ENCODE results near the gene SEMA6D. TPM values are rescaled to one million over a fixed set of nuclear protein-coding genes. Genes with fewer than 3 reads are reported as not detected.
"Not testable (repeated sequence)": the region's sequence is repeated elsewhere in the genome, so short reads cannot be mapped to it uniquely, and the experiment has no call there.

Gene SEMA6D
- total RNA-seq, 1 donor: 8.0 TPM

DNA sequence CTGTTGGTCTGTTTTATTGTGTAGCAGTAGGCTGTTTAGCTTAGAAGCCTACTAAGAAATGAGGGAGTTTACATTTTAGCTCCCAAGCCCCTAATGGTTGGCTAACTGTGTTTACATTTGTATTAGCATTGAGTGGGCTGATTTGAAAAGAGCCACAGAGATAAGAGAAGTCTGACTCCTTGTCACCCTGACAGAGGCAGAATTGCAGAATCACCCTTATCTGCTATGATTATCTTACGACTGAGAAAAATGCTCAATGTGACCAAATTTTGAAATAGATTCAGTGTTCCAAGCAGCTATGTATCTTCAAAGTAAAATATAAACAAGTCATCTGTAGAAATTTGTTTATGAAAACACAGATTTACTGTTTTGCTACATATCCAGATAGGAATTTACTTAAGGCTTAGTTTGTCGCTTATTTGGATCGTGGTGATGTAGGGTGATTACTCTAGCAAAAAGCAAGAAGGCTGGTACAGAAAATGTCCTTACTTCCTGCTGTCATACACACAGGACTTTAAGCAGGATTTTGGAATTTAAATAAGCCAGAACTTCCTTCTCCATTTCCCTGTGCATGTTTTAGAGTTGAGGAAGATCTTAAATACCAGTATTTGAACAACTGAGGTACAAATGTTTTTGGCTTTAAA lies 19.0 kb downstream of the SEMA6D start:
- H3K4me2 ChIP-seq (ENCODE audit: insufficient read depth, low read length): no peak overlapping the region
- H3K9me3 ChIP-seq (ENCODE audit: low read depth, low read length): no peaks in the 10 kb centered on the region

DNA sequence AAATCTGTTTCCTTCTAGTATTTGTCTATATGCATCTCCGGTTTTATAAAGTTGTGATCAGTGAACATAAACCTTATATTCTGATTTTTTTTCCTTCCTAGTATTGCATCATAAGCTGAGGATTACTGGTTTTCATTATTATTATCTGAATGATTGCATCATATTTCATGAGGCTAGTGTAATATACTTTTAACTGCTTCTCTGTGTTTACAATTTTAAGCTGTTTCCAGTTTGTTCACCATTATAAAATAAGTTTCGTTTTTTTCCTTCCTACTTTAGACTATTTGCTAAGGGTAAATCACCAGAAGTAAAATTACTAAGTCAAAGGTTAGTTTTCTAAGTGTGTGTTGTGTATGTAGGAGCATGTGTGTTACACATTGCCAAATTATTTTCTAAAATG lies 20.2 kb downstream of the SEMA6D start:
- DNase-seq (ENCODE audit: insufficient read length, low spot score, missing footprints): no peak
- H3K4me2 ChIP-seq (ENCODE audit: insufficient read depth, low read length): no peak overlapping the region
- no peak overlapping the region for H2AFZ ChIP-seq (ENCODE audit: low read length)
- no peaks in the 10 kb centered on the region for H3K36me3 ChIP-seq (ENCODE audit: insufficient read depth, low read length)
- no peaks in the 10 kb centered on the region for H3K9me3 ChIP-seq (ENCODE audit: low read depth, low read length)
- TF ChIP-seq, protein P1, sequence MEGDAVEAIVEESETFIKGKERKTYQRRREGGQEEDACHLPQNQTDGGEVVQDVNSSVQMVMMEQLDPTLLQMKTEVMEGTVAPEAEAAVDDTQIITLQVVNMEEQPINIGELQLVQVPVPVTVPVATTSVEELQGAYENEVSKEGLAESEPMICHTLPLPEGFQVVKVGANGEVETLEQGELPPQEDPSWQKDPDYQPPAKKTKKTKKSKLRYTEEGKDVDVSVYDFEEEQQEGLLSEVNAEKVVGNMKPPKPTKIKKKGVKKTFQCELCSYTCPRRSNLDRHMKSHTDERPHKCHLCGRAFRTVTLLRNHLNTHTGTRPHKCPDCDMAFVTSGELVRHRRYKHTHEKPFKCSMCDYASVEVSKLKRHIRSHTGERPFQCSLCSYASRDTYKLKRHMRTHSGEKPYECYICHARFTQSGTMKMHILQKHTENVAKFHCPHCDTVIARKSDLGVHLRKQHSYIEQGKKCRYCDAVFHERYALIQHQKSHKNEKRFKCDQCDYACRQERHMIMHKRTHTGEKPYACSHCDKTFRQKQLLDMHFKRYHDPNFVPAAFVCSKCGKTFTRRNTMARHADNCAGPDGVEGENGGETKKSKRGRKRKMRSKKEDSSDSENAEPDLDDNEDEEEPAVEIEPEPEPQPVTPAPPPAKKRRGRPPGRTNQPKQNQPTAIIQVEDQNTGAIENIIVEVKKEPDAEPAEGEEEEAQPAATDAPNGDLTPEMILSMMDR (IDR thresholded peaks at IDR 0.05; ENCODE audit: extremely low read depth, low read depth, low read length): no peak
- H3K79me2 ChIP-seq (ENCODE audit: insufficient read depth, low read length): no peaks in the 10 kb centered on the region
- no peak overlapping the region for H3K27ac ChIP-seq (ENCODE audit: low read depth, low read length)
- H3K27me3 ChIP-seq (ENCODE audit: insufficient read depth, low read length): no peaks in the 10 kb centered on the region
- H3K4me1 ChIP-seq (ENCODE audit: insufficient read depth, low read length): no peaks in the 10 kb centered on the region
- no peak overlapping the region for H3K4me3 ChIP-seq (ENCODE audit: insufficient read depth, low read length)
- H4K20me1 ChIP-seq (ENCODE audit: insufficient read depth, low read length): no peaks in the 10 kb centered on the region

More for the DNA sequence above, 19.0 kb downstream of the SEMA6D start:
- H3K27ac ChIP-seq (ENCODE audit: low read depth, low read length): no peak overlapping the region
- TF ChIP-seq, protein P1 (IDR thresholded peaks at IDR 0.05; ENCODE audit: extremely low read depth, low read depth, low read length): no peak
- no peaks in the 10 kb centered on the region for H3K79me2 ChIP-seq (ENCODE audit: insufficient read depth, low read length)
- H3K27me3 ChIP-seq (ENCODE audit: insufficient read depth, low read length): no peaks in the 10 kb centered on the region
- H2AFZ ChIP-seq (ENCODE audit: low read length): no peak overlapping the region
- H3K4me1 ChIP-seq (ENCODE audit: insufficient read depth, low read length): no peaks in the 10 kb centered on the region
- H3K4me3 ChIP-seq (ENCODE audit: insufficient read depth, low read length): no peak overlapping the region
- H3K36me3 ChIP-seq (ENCODE audit: insufficient read depth, low read length): no peaks in the 10 kb centered on the region
- no peaks in the 10 kb centered on the region for H4K20me1 ChIP-seq (ENCODE audit: insufficient read depth, low read length)
- DNase-seq (ENCODE audit: insufficient read length, low spot score, missing footprints): no peak

DNA sequence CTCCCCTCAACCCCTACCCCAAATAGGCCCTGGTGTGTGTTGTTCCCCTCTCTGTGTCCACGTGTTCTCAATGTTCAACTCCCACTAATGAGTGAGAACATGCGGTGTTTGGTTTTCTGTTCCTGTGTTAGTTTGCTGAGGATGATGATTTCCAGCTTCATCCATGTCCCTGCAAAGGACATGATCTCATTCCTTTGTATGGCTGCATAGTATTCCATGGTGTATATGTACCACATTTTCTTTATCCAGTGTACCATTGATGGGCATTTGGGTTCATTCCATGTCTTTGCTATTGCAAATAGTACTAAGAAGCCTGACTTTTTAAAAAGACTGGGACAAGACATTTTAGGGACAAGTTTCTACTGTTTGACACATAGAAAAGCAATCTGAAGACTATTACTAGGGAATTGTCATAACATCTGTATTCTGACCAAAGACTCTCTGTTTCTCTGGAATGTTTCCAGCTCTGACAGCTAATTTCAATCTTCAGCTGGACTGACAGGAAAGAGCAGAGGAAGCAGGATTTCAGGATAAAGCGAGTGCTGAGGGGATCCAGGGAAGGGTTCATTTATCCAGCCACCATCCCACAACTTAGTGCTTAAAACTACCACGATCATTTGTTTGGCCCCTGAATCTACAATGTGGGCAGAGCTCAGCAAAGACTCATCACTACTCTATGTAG lies 21.0 kb downstream of the SEMA6D start:
- H3K4me2 ChIP-seq (ENCODE audit: insufficient read depth, low read length); H4K20me1 ChIP-seq (ENCODE audit: insufficient read depth, low read length); H3K9me3 ChIP-seq (ENCODE audit: low read depth, low read length); H3K79me2 ChIP-seq (ENCODE audit: insufficient read depth, low read length); H2AFZ ChIP-seq (ENCODE audit: low read length); DNase-seq (ENCODE audit: insufficient read length, low spot score, missing footprints); H3K27ac ChIP-seq (ENCODE audit: low read depth, low read length); H3K4me1 ChIP-seq (ENCODE audit: insufficient read depth, low read length); H3K27me3 ChIP-seq (ENCODE audit: insufficient read depth, low read length); H3K4me3 ChIP-seq (ENCODE audit: insufficient read depth, low read length); H3K36me3 ChIP-seq (ENCODE audit: insufficient read depth, low read length): not testable (repeated sequence)

DNA sequence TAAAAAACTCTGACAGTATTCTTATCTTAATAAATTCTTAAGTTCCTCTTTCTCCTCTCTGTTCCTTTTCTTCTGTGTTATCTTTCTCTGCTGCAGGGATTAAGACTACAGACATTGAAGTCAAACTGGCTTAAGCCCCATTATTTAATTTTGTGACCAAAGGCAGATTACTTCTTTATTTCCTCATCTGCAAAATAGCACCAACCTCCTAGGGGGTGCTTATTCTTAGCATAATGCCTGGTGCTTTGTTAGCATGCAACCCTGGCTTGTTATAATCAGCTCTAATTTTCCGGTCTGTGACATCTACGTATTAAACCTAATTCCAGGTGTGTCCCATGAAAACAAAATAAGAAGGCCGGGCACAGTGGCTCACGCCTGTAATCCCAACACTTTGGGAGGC lies 23.8 kb downstream of the SEMA6D start:
- no peaks in the 10 kb centered on the region for H3K79me2 ChIP-seq (ENCODE audit: insufficient read depth, low read length)
- no peak overlapping the region for H3K4me2 ChIP-seq (ENCODE audit: insufficient read depth, low read length)
- H3K9me3 ChIP-seq (ENCODE audit: low read depth, low read length): no peaks in the 10 kb centered on the region
- no peaks in the 10 kb centered on the region for H3K27me3 ChIP-seq (ENCODE audit: insufficient read depth, low read length)
- no peak overlapping the region for H2AFZ ChIP-seq (ENCODE audit: low read length)
- DNase-seq (ENCODE audit: insufficient read length, low spot score, missing footprints): no peak
- no peaks in the 10 kb centered on the region for H4K20me1 ChIP-seq (ENCODE audit: insufficient read depth, low read length)
- TF ChIP-seq, protein P1 (IDR thresholded peaks at IDR 0.05; ENCODE audit: extremely low read depth, low read depth, low read length): no peak
- H3K36me3 ChIP-seq (ENCODE audit: insufficient read depth, low read length): no peaks in the 10 kb centered on the region
- H3K4me3 ChIP-seq (ENCODE audit: insufficient read depth, low read length): no peak overlapping the region
- no peaks in the 10 kb centered on the region for H3K4me1 ChIP-seq (ENCODE audit: insufficient read depth, low read length)
- H3K27ac ChIP-seq (ENCODE audit: low read depth, low read length): no peak overlapping the region

Measured in osteoblast (primary cell).